GM21528 (cell line): ENCODE measurements around the gene CCDC149.

Experiments
- ATAC-seq: cut with Tn5 transposase; IDR thresholded peaks from one replicate; pipeline ENCODE4 v1.9.1; 2021; ENCODE audit warnings: mild to moderate bottlenecking, moderate library complexity; ENCODE audit not compliant: unreplicated experiment, low FRiP score

Gene CCDC149

GRCh38 chr4:24912252-24913118 is at the start of gene CCDC149:
CCDC149 (minus strand) TSS chr4:24913042; CDS start chr4:24912864, 178 bp downstream.
- no peak for ATAC-seq

GRCh38 chr4:24957886-24958285 is 45.0 kb upstream of the CCDC149 start:
- ATAC-seq: no peak

- ATAC-seq: no peak
These were observed 43.9 kb upstream of the CCDC149 start for GRCh38 chr4:24956763-24957162.

GRCh38 chr4:24956091-24956490 is 43.2 kb upstream of the CCDC149 start:
- no peak for ATAC-seq

- no peak for ATAC-seq
These were observed 39.8 kb upstream of the CCDC149 start for GRCh38 chr4:24952667-24953066.

GRCh38 chr4:24949970-24950369 is 37.1 kb upstream of the CCDC149 start:
- no peak for ATAC-seq

- no peak for ATAC-seq
These were observed 25.1 kb upstream of the CCDC149 start for GRCh38 chr4:24937917-24938281.

- no peak for ATAC-seq
These were observed 24.5 kb upstream of the CCDC149 start for GRCh38 chr4:24937176-24937916.

GRCh38 chr4:24935856-24936255 is 23.0 kb upstream of the CCDC149 start:
- ATAC-seq: no peak

- no peak for ATAC-seq
These were observed 21.5 kb upstream of the CCDC149 start for GRCh38 chr4:24934311-24934710.

GRCh38 chr4:24933684-24934275 is 20.9 kb upstream of the CCDC149 start:
- ATAC-seq: no peak

GRCh38 chr4:24932515-24933225 is 19.8 kb upstream of the CCDC149 start:
- ATAC-seq: no peak

- no peak for ATAC-seq
These were observed 17.3 kb upstream of the CCDC149 start for GRCh38 chr4:24930151-24930550.

- no peak for ATAC-seq
These were observed 15.9 kb upstream of the CCDC149 start for GRCh38 chr4:24928708-24929107.

GRCh38 chr4:24927049-24927448 is 14.2 kb upstream of the CCDC149 start:
- no peak for ATAC-seq

GRCh38 chr4:24924309-24924781 is 11.5 kb upstream of the CCDC149 start:
- ATAC-seq: no peak

GRCh38 chr4:24923550-24923949 is 10.7 kb upstream of the CCDC149 start:
- ATAC-seq: no peak

- ATAC-seq: no peak
These were observed 10.2 kb upstream of the CCDC149 start for GRCh38 chr4:24923002-24923401.

GRCh38 chr4:24922416-24922815 is 9.6 kb upstream of the CCDC149 start:
- ATAC-seq: no peak

- no peak for ATAC-seq
These were observed 8.6 kb upstream of the CCDC149 start for GRCh38 chr4:24921491-24921890.

GRCh38 chr4:24920008-24920407 is 7.2 kb upstream of the CCDC149 start:
- no peak for ATAC-seq
